ENCODE results near the gene OR5L1.

Gene OR5L1

GRCh38 chr11:55811067-55811466 is at the start of gene OR5L1:
Gene OR5L1, plus strand, starts transcription at chr11:55811367. Its CDS starts 100 bp downstream, at chr11:55811467.
- no peak for DNase-seq

- no peak for DNase-seq
Measured at GRCh38 chr11:55773138-55773537, 38.0 kb upstream of the OR5L1 start, which contains the start of gene OR5D13. Gene OR5D13, plus strand, starts transcription at chr11:55773438. Its CDS starts 0 bp downstream, at chr11:55773438.

- no peak for DNase-seq
Measured at GRCh38 chr11:55791606-55792005, 19.6 kb upstream of the OR5L1 start.

GRCh38 chr11:55793321-55793720 is 17.8 kb upstream of the OR5L1 start:
- no peak for DNase-seq

GRCh38 chr11:55795256-55795655 is 15.9 kb upstream of the OR5L1 start, which contains the start of gene OR5D14:
Gene OR5D14, plus strand, starts transcription at chr11:55795556. Its CDS starts 0 bp downstream, at chr11:55795556.
- no peak for DNase-seq

- DNase-seq = no peak
Measured at GRCh38 chr11:55806248-55806647, 4.9 kb upstream of the OR5L1 start.

- no peak for DNase-seq
Measured at GRCh38 chr11:55819330-55819729, 8.2 kb downstream of the OR5L1 start, which contains the start of gene OR5D18. Gene OR5D18, plus strand, starts transcription at chr11:55819630. Its CDS starts 0 bp downstream, at chr11:55819630.

- DNase-seq = no peak
Measured at GRCh38 chr11:55826919-55827318, 15.8 kb downstream of the OR5L1 start, which contains the start of gene OR5L2. Gene OR5L2, plus strand, starts transcription at chr11:55827219. Its CDS starts 0 bp downstream, at chr11:55827219.

GRCh38 chr11:55838452-55838851 is 27.3 kb downstream of the OR5L1 start, which contains the start of gene OR5D16:
Gene OR5D16, plus strand, starts transcription at chr11:55838752. Its CDS starts 0 bp downstream, at chr11:55838752.
- no peak for DNase-seq

GRCh38 chr11:55847453-55847852 is 36.3 kb downstream of the OR5L1 start:
- no peak for DNase-seq

- DNase-seq = no peak
Measured at GRCh38 chr11:55849037-55849436, 37.9 kb downstream of the OR5L1 start.

- DNase-seq = no peak
Measured at GRCh38 chr11:55852141-55852540, 41.0 kb downstream of the OR5L1 start.

GRCh38 chr11:55854704-55855103 is 43.5 kb downstream of the OR5L1 start:
- DNase-seq = no peak

Data from activated CD4-positive, alpha-beta T cell treated with anti-CD3 and anti-CD28 coated beads, Interleukin-2, Interleukin-6, amounts not matched to agents 100 ng/mL and 50 ng/mL, durations not matched to agents 16 hours and 8 hours (primary cell).